ENCODE measurements around the gene NISCH. TPM values are rescaled to one million over a fixed set of nuclear protein-coding genes. Genes with fewer than 3 reads are reported as not detected.

Gene NISCH
- total and polyA plus RNA-seq, 2 experiments from 2014 or later = 18.4 to 76.4 TPM

- no peak for TF ChIP-seq NANOG (IDR thresholded peaks at IDR 0.05; ENCODE audit: borderline replicate concordance)
- no peak for TF ChIP-seq EZH2phosphoT487 (IDR thresholded peaks at IDR 0.05; ENCODE audit: unreplicated experiment)
- no peak for TF ChIP-seq STAT1 (IDR thresholded peaks at IDR 0.05; ENCODE audit: unreplicated experiment)
- no peak for TF ChIP-seq ETS1 (IDR thresholded peaks at IDR 0.05)
Observed at GRCh38 chr3:52487788-52488691, 32.6 kb downstream of the NISCH start (continued).

- peaks cover 16% of the 10 kb centered on the region for H3K27me3 Mint-ChIP-seq (ENCODE audit: insufficient read depth, low read depth, poor library complexity)
- no peak for ATAC-seq
- Histone ChIP-seq H3K27me3 (ENCODE audit: insufficient read depth) (no peaks in the 10 kb centered on the region), H3F3A (replicated peaks; ENCODE audit: low read depth) (no peaks in the 10 kb centered on the region), H3K4me1 (ENCODE audit: insufficient read depth) (no peaks in the 10 kb centered on the region), H3K9me2 (ENCODE audit: insufficient read depth) (no peaks in the 10 kb centered on the region), H3K4me2 (no peak overlapping the region), H3K36me3 (ENCODE audit: insufficient read depth) (0 out of 2 replicates have a peak, but pooled peaks cover 4% of the 10 kb centered on the region), H2AFZ (no peak overlapping the region), H3K4me3 (no peak overlapping the region), H3K27ac (ENCODE audit: low read depth) (no peak overlapping the region), H3K79me2 (replicated peaks; ENCODE audit: insufficient read depth) (no peaks in the 10 kb centered on the region), H4K20me1 (replicated peaks; ENCODE audit: insufficient read depth) (peaks cover 4% of the 10 kb centered on the region; the same call in 1 of the 2 replicates)
- TF ChIP-seq CTCF (conservative IDR thresholded peaks at IDR 0.05; ENCODE audit: low read depth in 2 of 2) = no peak
- no peak for TF ChIP-seq EZH2phosphoT487 (IDR thresholded peaks at IDR 0.05; ENCODE audit: unreplicated experiment)
- TF ChIP-seq STAT1 (IDR thresholded peaks at IDR 0.05; ENCODE audit: unreplicated experiment) = no peak
- no peak for TF ChIP-seq ZNF331 (CRISPR knock-in tag; IDR thresholded peaks at IDR 0.05; ENCODE audit: low read depth)
- no peak for TF ChIP-seq ETS1 (IDR thresholded peaks at IDR 0.05)
- no peak for DNase-seq (ENCODE audit: low spot score)
- no peak overlapping the region for H3K4me3 Mint-ChIP-seq
- no peak overlapping the region for H3K27ac Mint-ChIP-seq
- H3K9me3 Mint-ChIP-seq = no peaks in the 10 kb centered on the region
- H3K36me3 Mint-ChIP-seq (ENCODE audit: low read depth) = peaks cover 51% of the 10 kb centered on the region
- H3K4me1 Mint-ChIP-seq = peaks cover 3% of the 10 kb centered on the region; the same call in 1 of the 3 replicates
Observed at GRCh38 chr3:52488746-52489145, 33.3 kb downstream of the NISCH start.

GRCh38 chr3:52489453-52489852, 34.0 kb downstream of the NISCH start:
- Histone ChIP-seq H3K79me2 (replicated peaks; ENCODE audit: insufficient read depth) (no peaks in the 10 kb centered on the region), H3K27me3 (ENCODE audit: insufficient read depth) (no peaks in the 10 kb centered on the region), H3K36me3 (ENCODE audit: insufficient read depth) (0 out of 2 replicates have a peak, but pooled peaks cover 4% of the 10 kb centered on the region), H3K9me2 (ENCODE audit: insufficient read depth) (no peaks in the 10 kb centered on the region), H3F3A (replicated peaks; ENCODE audit: low read depth) (no peaks in the 10 kb centered on the region), H3K4me1 (ENCODE audit: insufficient read depth) (no peaks in the 10 kb centered on the region), H3K4me2 (no peak overlapping the region), H2AFZ (no peak overlapping the region), H3K27ac (ENCODE audit: low read depth) (no peak overlapping the region), H4K20me1 (replicated peaks; ENCODE audit: insufficient read depth) (no peaks in the 10 kb centered on the region), H3K4me3 (no peak overlapping the region)
- Mint-ChIP-seq H3K27me3 (ENCODE audit: insufficient read depth, low read depth, poor library complexity) (peaks cover 16% of the 10 kb centered on the region), H3K36me3 (ENCODE audit: low read depth) (peaks cover 48% of the 10 kb centered on the region), H3K4me1 (peaks cover 6% of the 10 kb centered on the region; the same call in 2 of the 3 replicates), H3K9me3 (no peaks in the 10 kb centered on the region), H3K27ac (no peak overlapping the region), H3K4me3 (no peak overlapping the region)
- no peak for DNase-seq (ENCODE audit: low spot score)
- no peak for ATAC-seq
- TF ChIP-seq ZNF462 (CRISPR knock-in tag; IDR thresholded peaks at IDR 0.05) (no peak), NANOG (IDR thresholded peaks at IDR 0.05; ENCODE audit: borderline replicate concordance) (no peak), STAT1 (IDR thresholded peaks at IDR 0.05; ENCODE audit: unreplicated experiment) (no peak)

Measured in GM23338 (cell line).